K562 (cell line): ENCODE results near the gene EIF5. TPM values are rescaled to one million over a fixed set of nuclear protein-coding genes. Genes with fewer than 3 reads are reported as not detected.

Experiments used
- ATAC-seq: fragments of 200-7000 bp; cut with Tn5 transposase; 3 replicates; pipeline ENCODE4 v1.9.1; 2020; ENCODE audit warnings: moderate library complexity
- BruUV-seq: library from RNA; stranded (reverse); fragments of 400-500 nt; replicated peaks from 2 replicates; lab custom pipeline; 2021; lab: Mats Ljungman, UMichigan
- CTCF ChIA-PET: fragments of 300-600 bp; formaldehyde crosslinking; extraction: SDS; loops from one replicate; lab custom pipeline; 2021; ENCODE audit warnings: low intra/inter-chr PET ratio; lab: Yijun Ruan, JAX
- POLR2A ChIA-PET: fragments of 300-600, 350-650 bp; sonication (Branson Sonifier 250); formaldehyde crosslinking; extraction: SDS; loops from one replicate; lab custom pipeline; 2021; ENCODE audit warnings: antibody characterized with exemption, inconsistent platforms; lab: Yijun Ruan, JAX
- DNase-seq, 4 experiments: peaks; one replicate each; pipeline versions ENCODE4 v3.0.0 to v3.0.0-alpha.2; 2011 to 2018; ENCODE audit warnings: low spot score in 3 of 4, mixed read lengths in 3 of 4; ENCODE audit errors: extremely low read depth in 1 of 4
- FAIRE-seq: peaks from 2 replicates; lab custom pipeline; 2011; peaks lifted over from hg19 to GRCh38; lab: Jason Lieb, UNC
- H2AFZ ChIP-seq: 2 replicates; pipeline ENCODE4 v1.6.0; 2011; ENCODE audit warnings: low read depth, low read length, control low read depth, inconsistent platforms
- H3K27ac ChIP-seq: fragments of 200-600 bp; 3 replicates; pipeline ENCODE4 v1.8.0; 2011; ENCODE audit warnings: low read depth, mild to moderate bottlenecking, control low read depth, inconsistent platforms, low read length, moderate library complexity, mixed read lengths; ENCODE audit errors: extremely low read depth
- H3K27me3 ChIP-seq, 2 experiments: fragments of 300-600 bp in 1 of 2; 2 replicates in 1 of 2; 3 replicates in 1 of 2; pipeline versions ENCODE4 v1.6.0 to v1.8.0; 2011; ENCODE audit warnings: inconsistent platforms in 2 of 2, low read length in 2 of 2, mild to moderate bottlenecking in 1 of 2, mixed read lengths in 1 of 2, moderate library complexity in 1 of 2; ENCODE audit not compliant: control insufficient read depth in 2 of 2, insufficient read depth in 2 of 2
- H3K36me3 ChIP-seq: fragments of 300-600 bp; 3 replicates; pipeline ENCODE4 v1.8.0; 2011; ENCODE audit warnings: mild to moderate bottlenecking, low read length, inconsistent platforms; ENCODE audit not compliant: control insufficient read depth, insufficient read depth
- H3K4me1 ChIP-seq, 2 experiments: fragments of 200-600 bp in 1 of 2; replicated peaks in 1 of 2; 2 replicates in 1 of 2; 3 replicates in 1 of 2; pipeline versions ENCODE4 v1.5.1 to v1.8.0; 2011; ENCODE audit warnings: inconsistent platforms in 2 of 2, low read length in 2 of 2, mild to moderate bottlenecking in 1 of 2, mixed read lengths in 1 of 2, moderate library complexity in 1 of 2; ENCODE audit not compliant: control insufficient read depth in 2 of 2, insufficient read depth in 2 of 2
- H3K4me2 ChIP-seq: 2 replicates; pipeline ENCODE4 v1.6.1; 2011; ENCODE audit warnings: low read length, control low read depth, inconsistent platforms, mixed read lengths; ENCODE audit not compliant: insufficient read depth
- H3K4me3 ChIP-seq: fragments of 200-600 bp; sonication (generic), shearing (Covaris generic); 2 replicates; pipeline ENCODE4 v1.5.1; 2016; ENCODE audit warnings: control low read depth, inconsistent platforms
- H3K79me2 ChIP-seq: fragments of 200-600 bp; 3 replicates; pipeline ENCODE4 v1.8.0; 2011; ENCODE audit warnings: low read length, inconsistent platforms; ENCODE audit not compliant: control insufficient read depth, insufficient read depth
- H3K9ac ChIP-seq, 2 experiments: 2 replicates each; pipeline versions ENCODE4 v1.6.0 to v1.6.1; 2011; ENCODE audit warnings: low read depth in 2 of 2, low read length in 2 of 2, control low read depth in 1 of 2, inconsistent platforms in 1 of 2, mild to moderate bottlenecking in 1 of 2, mixed read lengths in 1 of 2; ENCODE audit not compliant: insufficient read depth in 1 of 2
- H3K9me1 ChIP-seq: one replicate; pipeline ENCODE4 v1.6.0; 2011; ENCODE audit warnings: inconsistent platforms, mild to moderate bottlenecking, low read length, moderate library complexity; ENCODE audit not compliant: control insufficient read depth, insufficient read depth
- H3K9me3 ChIP-seq: replicated peaks from 2 replicates; pipeline ENCODE4 v1.5.1; 2011; ENCODE audit warnings: low read depth, low read length, inconsistent platforms; ENCODE audit not compliant: control insufficient read depth, insufficient read depth
- H4K20me1 ChIP-seq: replicated peaks from 2 replicates; pipeline ENCODE4 v1.6.1; 2011; ENCODE audit warnings: low read length, inconsistent platforms, mixed read lengths; ENCODE audit not compliant: control insufficient read depth, insufficient read depth
- EZH2 ChIP-seq: IDR thresholded peaks from 2 replicates; pipeline ENCODE4 v1.6.1; 2012; ENCODE audit warnings: low read depth, mild to moderate bottlenecking, inconsistent platforms, low read length, borderline replicate concordance
- FIP1L1 ChIP-seq: fragments of 200-400 bp; formaldehyde crosslinking; IDR thresholded peaks from 2 replicates; pipeline ENCODE4 v1.6.1; 2018; ENCODE audit warnings: mild to moderate bottlenecking, low read depth, low read length; ENCODE audit not compliant: poor library complexity, severe bottlenecking
- HIVEP1 ChIP-seq: fragments of 250-450 bp; sonication (Bioruptor Pico); IDR thresholded peaks from 2 replicates; pipeline ENCODE4 v1.4.0; 2020; ENCODE audit warnings: mild to moderate bottlenecking
- NR2C2 ChIP-seq, 2 experiments: fragments of 200-800 bp in 1 of 2; sonication (Bioruptor generic) in 1 of 2; sonication (generic) in 1 of 2; formaldehyde crosslinking in 1 of 2; IDR thresholded peaks; 2 replicates each; pipeline versions ENCODE4 v1.6.1 to v1.8.0; 2016 to 2022; ENCODE audit warnings: mild to moderate bottlenecking in 1 of 2, missing compliant biosample characterization in 1 of 2, missing genetic modification characterization in 1 of 2, missing genetic modification reagents in 1 of 2
- NR3C1 ChIP-seq: sonication (generic); formaldehyde crosslinking; IDR thresholded peaks from 2 replicates; pipeline ENCODE4 v1.8.1; 2022; ENCODE audit warnings: missing genetic modification reagents
- SMC3 ChIP-seq: conservative IDR thresholded peaks from 2 replicates; pipeline ENCODE4 v1.6.1; 2011; ENCODE audit warnings: low read depth, low read length, improper control_type of control experiment; ENCODE audit not compliant: insufficient read depth
- ZNF24 ChIP-seq: fragments of 450-650 bp; IDR thresholded peaks from 2 replicates; pipeline ENCODE4 v1.6.1; 2016
- WGBS: fragments of 100-300 bp; shearing (Covaris generic); methylation state at CpG from one replicate; pipeline ENCODE4 v1.1.6; 2016; ENCODE audit warnings: low coverage, mixed read lengths; ENCODE audit not compliant: insufficient coverage; ENCODE audit errors: missing lambda C conversion rate; 5-methylcytosine and 5-hydroxymethylcytosine counted together
- in situ Hi-C: fragments of 300-500 bp; cut with MboI; formaldehyde crosslinking; loops from 4 replicates; pipeline ENCODE4 v1.15.0; 2018; ENCODE audit warnings: inconsistent platforms, mixed read lengths
- intact Hi-C: fragments of 100-400 bp; cut with micrococcal nuclease; formaldehyde crosslinking; loops from 2 replicates; pipeline ENCODE4 v1.14.2; 2022
- polyA plus RNA-seq, 8 experiments: library from polyadenylated mRNA; depleted of rRNA in 4 of 8; stranded (reverse) in 5 of 8; unstranded in 3 of 8; fragments of >200 nt; fragmentation: Nextera tagmentation in 2 of 8; fragmentation: Illumina TruSeq in 1 of 8; extraction: Ambion mirVana in 2 of 8; extraction: Trizol in 1 of 8; gene quantifications; 2 replicates each; pipeline versions ENCODE4 v1.2.1 to v1.2.3, GENCODE V29; 2011 to 2014; ENCODE audit warnings: inconsistent platforms in 1 of 8, missing spikeins in 1 of 8
- total RNA-seq, 7 experiments: library from RNA; depleted of rRNA in 6 of 7; stranded (reverse); fragments of >200 nt in 6 of 7; fragmentation: Illumina TruSeq in 2 of 7; extraction: Trizol in 2 of 7; gene quantifications; 2 replicates each; pipeline versions ENCODE4 v1.2.1 to v1.2.3, GENCODE V29; 2011 to 2021; ENCODE audit warnings: low replicate concordance in 1 of 7
- TF ChIP-seq, protein P1 (sequence below): fragments of 250-450 bp; sonication (Bioruptor Pico); IDR thresholded peaks from 2 replicates; pipeline ENCODE4 v1.5.1; 2021; ENCODE audit warnings: mild to moderate bottlenecking
- TF ChIP-seq, protein P2 (sequence below): fragments of 450-650 bp; IDR thresholded peaks from 2 replicates; pipeline ENCODE4 v1.6.1; 2016
- TF ChIP-seq, protein P3 (sequence below), 2 experiments: IDR thresholded peaks in 1 of 2; conservative IDR thresholded peaks in 1 of 2; 2 replicates each; pipeline ENCODE4 v1.6.1; 2016; ENCODE audit warnings: low read depth in 2 of 2, mild to moderate bottlenecking in 1 of 2, missing compliant biosample characterization in 1 of 2, missing genetic modification characterization in 1 of 2, moderate library complexity in 1 of 2
- TF ChIP-seq, protein P4 (sequence below), 2 experiments: fragments of 450-650 bp in 1 of 2; IDR thresholded peaks; 2 replicates each; pipeline ENCODE4 v1.6.1; 2011 to 2017; ENCODE audit warnings: low read depth in 2 of 2, antibody characterized with exemption in 1 of 2, borderline replicate concordance in 1 of 2, low read length in 1 of 2, mild to moderate bottlenecking in 1 of 2, mixed read lengths in 1 of 2; ENCODE audit not compliant: control insufficient read depth in 1 of 2

Gene EIF5
- total and polyA plus RNA-seq, 9 of the 15 experiments (the other 6 are each of a cell fraction or from before 2014, with no cell fraction given), result 92.7 to 442 (median 190) TPM

DNA sequence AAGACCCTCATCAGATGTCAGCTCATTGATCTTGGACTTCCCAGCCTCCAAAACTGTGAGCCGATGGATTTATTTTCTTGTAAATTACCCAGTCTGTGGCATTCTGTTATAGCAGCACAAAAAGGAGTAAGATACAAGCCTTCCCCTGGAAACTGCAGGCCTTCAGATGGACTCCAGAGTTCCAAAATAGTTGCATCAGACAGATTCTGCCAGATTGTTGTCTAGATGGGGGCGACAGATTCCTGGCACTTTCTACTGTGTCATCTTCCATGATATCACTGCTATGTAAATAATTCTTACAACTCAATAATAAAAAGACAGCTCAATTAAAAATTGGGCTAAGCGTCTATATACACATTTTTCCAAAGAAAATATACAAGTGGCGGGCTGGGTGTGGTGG lies 34.0 kb downstream of the EIF5 start (continued):
- TF ChIP-seq, protein P1, sequence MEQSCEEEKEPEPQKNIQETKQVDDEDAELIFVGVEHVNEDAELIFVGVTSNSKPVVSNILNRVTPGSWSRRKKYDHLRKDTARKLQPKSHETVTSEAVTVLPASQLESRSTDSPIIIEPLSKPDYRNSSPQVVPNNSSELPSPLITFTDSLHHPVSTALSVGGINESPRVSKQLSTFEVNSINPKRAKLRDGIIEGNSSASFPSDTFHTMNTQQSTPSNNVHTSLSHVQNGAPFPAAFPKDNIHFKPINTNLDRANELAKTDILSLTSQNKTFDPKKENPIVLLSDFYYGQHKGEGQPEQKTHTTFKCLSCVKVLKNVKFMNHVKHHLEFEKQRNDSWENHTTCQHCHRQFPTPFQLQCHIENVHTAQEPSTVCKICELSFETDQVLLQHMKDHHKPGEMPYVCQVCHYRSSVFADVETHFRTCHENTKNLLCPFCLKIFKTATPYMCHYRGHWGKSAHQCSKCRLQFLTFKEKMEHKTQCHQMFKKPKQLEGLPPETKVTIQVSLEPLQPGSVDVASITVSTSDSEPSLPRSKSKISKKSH, result no peak

DNA sequence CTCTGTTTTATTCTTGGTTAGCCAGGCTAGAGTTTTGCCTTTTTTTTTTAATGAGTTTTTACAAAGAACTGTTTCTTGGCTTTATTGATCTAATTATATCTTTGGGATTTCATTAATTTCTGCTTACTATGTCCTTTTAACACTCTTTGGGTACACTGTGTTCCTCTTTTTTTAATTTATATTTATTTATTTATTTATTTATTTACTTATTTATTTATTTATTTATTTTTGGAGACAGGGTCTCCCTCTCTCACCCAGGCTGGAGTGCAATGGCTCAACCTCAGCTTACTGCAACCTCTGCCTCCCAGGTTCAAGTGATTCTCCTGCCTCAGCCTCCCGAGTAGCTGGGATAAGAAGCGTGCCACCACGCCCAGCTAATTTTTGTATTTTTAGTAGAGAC lies 36.0 kb downstream of the EIF5 start:
- FAIRE-seq (no peak), ATAC-seq (no peak), DNase-seq (no peak)
- Histone ChIP-seq H3K4me2 (no peak overlapping the region), H3K4me1 (peaks cover 10 to 12% of the 10 kb centered on the region in 2 experiments; a peak in 4 of 5 replicates), H3K27me3 (no peaks in the 10 kb centered on the region), H2AFZ (no peak overlapping the region), H3K4me3 (no peak overlapping the region), H3K9me3 (no peaks in the 10 kb centered on the region), H3K9me1 (no peaks in the 10 kb centered on the region), H3K27ac (no peak overlapping the region), H3K36me3 (no peaks in the 10 kb centered on the region), H4K20me1 (no peaks in the 10 kb centered on the region), H3K79me2 (no peaks in the 10 kb centered on the region), H3K9ac (no peak overlapping the region)
- no CpG with 5 or more reads among the region's 3 CpGs for WGBS
- no TSS peak for BruUV-seq
- intact Hi-C loops, result no loop called here
- CTCF ChIA-PET, result no interaction called here
- POLR2A ChIA-PET, result interaction anchor here (1.4 kb wide), 1 partner anchor 36 kb away, joined by 7 read pairs; the partner anchor contains the start of gene EIF5
- in situ Hi-C loops, result no loop called here
- TF ChIP-seq, protein P2, sequence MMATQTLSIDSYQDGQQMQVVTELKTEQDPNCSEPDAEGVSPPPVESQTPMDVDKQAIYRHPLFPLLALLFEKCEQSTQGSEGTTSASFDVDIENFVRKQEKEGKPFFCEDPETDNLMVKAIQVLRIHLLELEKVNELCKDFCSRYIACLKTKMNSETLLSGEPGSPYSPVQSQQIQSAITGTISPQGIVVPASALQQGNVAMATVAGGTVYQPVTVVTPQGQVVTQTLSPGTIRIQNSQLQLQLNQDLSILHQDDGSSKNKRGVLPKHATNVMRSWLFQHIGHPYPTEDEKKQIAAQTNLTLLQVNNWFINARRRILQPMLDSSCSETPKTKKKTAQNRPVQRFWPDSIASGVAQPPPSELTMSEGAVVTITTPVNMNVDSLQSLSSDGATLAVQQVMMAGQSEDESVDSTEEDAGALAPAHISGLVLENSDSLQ, result no peak
- TF ChIP-seq NR2C2 (CRISPR knock-in tag; IDR thresholded peaks at IDR 0.05), result no peak
- no peak for TF ChIP-seq NR2C2 (tag; IDR thresholded peaks at IDR 0.05)
- TF ChIP-seq EZH2, result no peak
- TF ChIP-seq, protein P3, sequence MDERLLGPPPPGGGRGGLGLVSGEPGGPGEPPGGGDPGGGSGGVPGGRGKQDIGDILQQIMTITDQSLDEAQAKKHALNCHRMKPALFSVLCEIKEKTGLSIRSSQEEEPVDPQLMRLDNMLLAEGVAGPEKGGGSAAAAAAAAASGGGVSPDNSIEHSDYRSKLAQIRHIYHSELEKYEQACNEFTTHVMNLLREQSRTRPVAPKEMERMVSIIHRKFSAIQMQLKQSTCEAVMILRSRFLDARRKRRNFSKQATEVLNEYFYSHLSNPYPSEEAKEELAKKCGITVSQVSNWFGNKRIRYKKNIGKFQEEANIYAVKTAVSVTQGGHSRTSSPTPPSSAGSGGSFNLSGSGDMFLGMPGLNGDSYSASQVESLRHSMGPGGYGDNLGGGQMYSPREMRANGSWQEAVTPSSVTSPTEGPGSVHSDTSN (CRISPR knock-in tag; IDR thresholded peaks at IDR 0.05; ENCODE audit: low read depth), result no peak
- TF ChIP-seq, protein P3 (tag; conservative IDR thresholded peaks at IDR 0.05; ENCODE audit: low read depth), result no peak
- TF ChIP-seq SMC3, result no peak
- TF ChIP-seq HIVEP1 (CRISPR knock-in tag), result no peak
- TF ChIP-seq, protein P4, sequence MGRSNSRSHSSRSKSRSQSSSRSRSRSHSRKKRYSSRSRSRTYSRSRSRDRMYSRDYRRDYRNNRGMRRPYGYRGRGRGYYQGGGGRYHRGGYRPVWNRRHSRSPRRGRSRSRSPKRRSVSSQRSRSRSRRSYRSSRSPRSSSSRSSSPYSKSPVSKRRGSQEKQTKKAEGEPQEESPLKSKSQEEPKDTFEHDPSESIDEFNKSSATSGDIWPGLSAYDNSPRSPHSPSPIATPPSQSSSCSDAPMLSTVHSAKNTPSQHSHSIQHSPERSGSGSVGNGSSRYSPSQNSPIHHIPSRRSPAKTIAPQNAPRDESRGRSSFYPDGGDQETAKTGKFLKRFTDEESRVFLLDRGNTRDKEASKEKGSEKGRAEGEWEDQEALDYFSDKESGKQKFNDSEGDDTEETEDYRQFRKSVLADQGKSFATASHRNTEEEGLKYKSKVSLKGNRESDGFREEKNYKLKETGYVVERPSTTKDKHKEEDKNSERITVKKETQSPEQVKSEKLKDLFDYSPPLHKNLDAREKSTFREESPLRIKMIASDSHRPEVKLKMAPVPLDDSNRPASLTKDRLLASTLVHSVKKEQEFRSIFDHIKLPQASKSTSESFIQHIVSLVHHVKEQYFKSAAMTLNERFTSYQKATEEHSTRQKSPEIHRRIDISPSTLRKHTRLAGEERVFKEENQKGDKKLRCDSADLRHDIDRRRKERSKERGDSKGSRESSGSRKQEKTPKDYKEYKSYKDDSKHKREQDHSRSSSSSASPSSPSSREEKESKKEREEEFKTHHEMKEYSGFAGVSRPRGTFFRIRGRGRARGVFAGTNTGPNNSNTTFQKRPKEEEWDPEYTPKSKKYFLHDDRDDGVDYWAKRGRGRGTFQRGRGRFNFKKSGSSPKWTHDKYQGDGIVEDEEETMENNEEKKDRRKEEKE (IDR thresholded peaks at IDR 0.05; ENCODE audit: borderline replicate concordance in 1 of 2, control insufficient read depth in 1 of 2, low read depth in 2 of 2, low read length in 1 of 2), result no peak
- TF ChIP-seq ZNF24, result no peak
- no peak for TF ChIP-seq NR3C1
- no peak for TF ChIP-seq FIP1L1
